Stimulated activated CD4-positive, alpha-beta T cell treated with anti-CD3 and anti-CD28 coated beads, Interleukin-4, amount 100 ng/mL, for 24 hours (primary cell): Measurements from ENCODE around the gene EEPD1.
"Not testable (repeated sequence)": the region's sequence is repeated elsewhere in the genome, so short reads cannot be mapped to it uniquely, and the experiment has no call there.

Source experiments
- DNase-seq: peaks from one replicate; pipeline ENCODE4 v3.0.0-alpha.2; 2020

The EEPD1 gene

GRCh38 chr7:36217961-36218284 lies 64.9 kb downstream of the EEPD1 start:
- no peak for DNase-seq

- no peak for DNase-seq
These were observed 66.4 kb downstream of the EEPD1 start for GRCh38 chr7:36219429-36219828.

GRCh38 chr7:36223851-36224250 lies 70.8 kb downstream of the EEPD1 start:
- no peak for DNase-seq

GRCh38 chr7:36224934-36225858 lies 72.1 kb downstream of the EEPD1 start:
- DNase-seq = no peak

- DNase-seq = no peak
These were observed 73.1 kb downstream of the EEPD1 start for GRCh38 chr7:36226151-36226550.

- no peak for DNase-seq
These were observed 74.2 kb downstream of the EEPD1 start for GRCh38 chr7:36227223-36227622.

GRCh38 chr7:36228039-36228438 lies 75.0 kb downstream of the EEPD1 start:
- no peak for DNase-seq

- no peak for DNase-seq
These were observed 78.4 kb downstream of the EEPD1 start for GRCh38 chr7:36231406-36231805.

- DNase-seq = no peak
These were observed 79.5 kb downstream of the EEPD1 start for GRCh38 chr7:36232555-36232954.

- no peak for DNase-seq
These were observed 80.0 kb downstream of the EEPD1 start for GRCh38 chr7:36232971-36233550.

GRCh38 chr7:36236073-36236472 lies 83.0 kb downstream of the EEPD1 start:
- DNase-seq = no peak

- no peak for DNase-seq
These were observed 85.1 kb downstream of the EEPD1 start for GRCh38 chr7:36238138-36238537.

- not testable (repeated sequence) for DNase-seq
These were observed 90.3 kb downstream of the EEPD1 start for GRCh38 chr7:36243356-36243755.

GRCh38 chr7:36244001-36244400 lies 90.9 kb downstream of the EEPD1 start:
- not testable (repeated sequence) for DNase-seq

- no peak for DNase-seq
These were observed 91.4 kb downstream of the EEPD1 start for GRCh38 chr7:36244429-36244828.

- no peak for DNase-seq
These were observed 92.7 kb downstream of the EEPD1 start for GRCh38 chr7:36245684-36246299.

GRCh38 chr7:36249091-36249490 lies 96.0 kb downstream of the EEPD1 start:
- DNase-seq = no peak

- DNase-seq = no peak
These were observed 100.6 kb downstream of the EEPD1 start for GRCh38 chr7:36253699-36254098.

GRCh38 chr7:36258510-36259259 lies 105.6 kb downstream of the EEPD1 start:
- DNase-seq = not testable (repeated sequence)

- DNase-seq = no peak
These were observed 107.4 kb downstream of the EEPD1 start for GRCh38 chr7:36260481-36260880.

GRCh38 chr7:36261019-36261754 lies 108.1 kb downstream of the EEPD1 start:
- DNase-seq = no peak

- DNase-seq = no peak
These were observed 109.4 kb downstream of the EEPD1 start for GRCh38 chr7:36262309-36263094.
